Activated CD8-positive, alpha-beta memory T cell treated with anti-CD3 and anti-CD28 coated beads, Interleukin-2, amount 10 ng/mL, durations not matched to agents 7 days and 5 days (primary cell): ENCODE data around the gene TERT. TPM values are rescaled to one million over a fixed set of nuclear protein-coding genes. Genes with fewer than 3 reads are reported as not detected.

Experiments used
- microRNA-seq: library from miRNA; unstranded; fragments of <30 nt; microRNA quantifications from one replicate; pipeline ENCODE4 v1.2.0, GENCODE V29; 2022
- total RNA-seq, 2 experiments: library from RNA; stranded (reverse); gene quantifications; one replicate each; pipeline ENCODE4 v1.2.3, GENCODE V29; 2021

Gene TERT
- total RNA-seq, 2 experiments from 2014 or later: 0.82 to 1.5 TPM

Small RNA genes lying within 50 kb of the gene (microRNA-seq; reads per million reads assigned to microRNA genes)
- not detected for gene MIR4457

Other genes starting within 250 kb of the TERT start
- 10 to 100 TPM in 1 of 2 experiments, 1 to 10 TPM in 1; 6.6 to 12.2 TPM for gene SLC12A7, start 183.0 kb downstream of the TERT start, total RNA-seq
- not detected for gene SLC6A19, start 93.5 kb downstream of the TERT start, total RNA-seq
- gene SLC6A18, start 69.7 kb downstream of the TERT start, total RNA-seq: not detected
- gene CLPTM1L, start 50.0 kb upstream of the TERT start, total RNA-seq: 100 to 1,000 TPM; 107 to 115 TPM
- gene SLC6A3, start 150.4 kb upstream of the TERT start, total RNA-seq: under 1 TPM; 0.07 to 0.23 TPM
- 10 to 100 TPM; 83.8 to 85.3 TPM for gene LPCAT1, start 228.9 kb upstream of the TERT start, total RNA-seq